Measurements from ENCODE around the gene ATP5ME.

The ATP5ME gene

DNA sequence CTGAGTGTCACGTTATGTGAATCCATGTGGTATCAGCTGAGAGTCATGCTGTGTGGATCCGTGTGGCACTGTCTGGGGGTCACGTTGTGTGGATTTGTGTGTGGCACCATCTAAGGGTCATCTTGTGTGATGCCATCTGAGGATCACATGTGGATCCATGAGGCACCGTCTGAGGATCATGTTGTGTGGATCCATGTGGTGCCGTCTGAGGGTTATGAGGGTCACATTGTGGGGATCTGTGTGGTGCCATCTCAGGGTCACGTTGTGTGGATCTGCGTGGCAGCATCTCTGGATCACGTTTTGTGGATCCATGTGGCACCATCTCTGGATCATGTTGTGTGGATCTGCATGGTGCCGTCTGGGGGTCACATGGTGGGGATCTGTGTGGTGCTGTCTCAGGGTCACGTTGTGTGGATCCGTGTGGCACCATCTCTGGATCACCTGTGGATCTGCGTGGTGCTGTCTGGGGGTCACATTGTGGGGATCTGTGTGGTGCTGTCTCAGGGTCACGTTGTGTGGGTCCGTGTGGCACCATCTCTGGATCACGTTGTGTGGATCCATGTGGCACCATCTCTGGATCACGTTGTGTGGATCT, 41.8 kb downstream of the ATP5ME start:
- DNase-seq = no peak

DNA sequence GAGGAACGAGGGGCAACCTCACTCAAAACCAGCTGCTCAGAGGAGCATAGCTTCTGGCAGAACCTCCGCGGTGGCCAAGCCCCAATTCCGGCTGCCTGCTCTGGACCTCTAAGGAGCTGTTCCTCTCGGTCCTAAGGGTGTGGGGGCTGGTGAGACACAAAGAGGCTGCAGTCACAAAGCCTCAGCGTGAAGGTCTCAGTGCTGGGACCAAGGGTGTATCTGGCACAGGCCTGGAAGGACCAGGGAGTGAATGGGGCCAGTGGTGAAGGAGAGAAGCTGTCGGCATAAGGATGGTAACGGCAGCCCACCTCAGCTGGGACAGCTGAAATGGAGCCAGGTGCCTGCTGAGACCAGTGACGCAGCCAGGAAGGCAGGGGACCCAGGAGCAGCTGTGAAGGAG, 43.4 kb downstream of the ATP5ME start:
- DNase-seq = no peak

DNA sequence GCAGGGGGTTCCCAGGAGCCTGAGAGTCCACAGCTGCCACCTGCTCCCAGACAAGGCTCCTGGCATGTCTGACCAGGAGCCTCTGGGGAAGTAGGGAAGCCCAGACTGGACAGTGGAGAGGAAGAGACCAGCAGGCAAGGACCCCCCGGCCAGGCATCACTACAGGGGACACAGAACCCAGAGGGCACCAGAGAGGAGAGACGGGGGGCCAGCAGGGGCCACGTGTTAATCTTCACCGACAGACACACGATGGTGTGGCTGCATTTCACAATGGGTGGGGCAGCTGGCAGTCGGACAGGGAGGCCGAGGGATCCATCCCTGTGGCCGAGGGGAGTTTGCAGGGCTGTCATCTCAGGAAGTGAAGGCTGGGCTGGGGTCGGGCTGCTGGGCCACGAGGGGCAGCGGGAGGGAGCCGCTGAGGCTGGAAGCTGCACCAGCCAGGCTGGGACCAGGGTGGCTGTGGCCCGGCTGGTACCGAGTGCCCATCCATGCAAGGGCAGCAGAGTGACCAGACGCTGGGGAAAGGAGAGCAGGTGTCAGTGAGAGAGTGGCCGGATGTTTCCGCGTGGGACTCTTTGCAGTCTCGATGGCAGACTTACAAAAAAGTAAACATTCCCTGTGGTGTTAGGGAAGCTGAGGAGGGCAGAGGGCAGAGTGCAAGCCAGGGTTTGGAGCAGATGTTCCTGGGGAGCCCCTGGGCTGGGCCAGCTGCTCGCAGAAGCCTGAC, 44.0 kb downstream of the ATP5ME start:
- DNase-seq = no peak

DNA sequence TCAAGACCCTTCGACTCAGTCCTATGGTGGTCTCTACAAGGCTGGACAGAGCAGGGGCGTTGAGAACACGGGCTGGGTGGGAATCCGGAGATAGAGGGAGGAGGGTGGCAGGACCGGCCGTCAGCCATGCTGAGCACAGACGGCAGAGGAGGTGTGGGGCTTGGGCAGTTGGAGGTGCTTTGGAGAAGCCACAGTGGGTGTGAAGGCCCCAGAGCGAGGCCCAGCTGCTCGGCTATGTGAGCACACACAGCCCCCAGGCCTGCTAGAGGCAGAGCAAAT, 44.5 kb downstream of the ATP5ME start:
- DNase-seq = no peak

DNA sequence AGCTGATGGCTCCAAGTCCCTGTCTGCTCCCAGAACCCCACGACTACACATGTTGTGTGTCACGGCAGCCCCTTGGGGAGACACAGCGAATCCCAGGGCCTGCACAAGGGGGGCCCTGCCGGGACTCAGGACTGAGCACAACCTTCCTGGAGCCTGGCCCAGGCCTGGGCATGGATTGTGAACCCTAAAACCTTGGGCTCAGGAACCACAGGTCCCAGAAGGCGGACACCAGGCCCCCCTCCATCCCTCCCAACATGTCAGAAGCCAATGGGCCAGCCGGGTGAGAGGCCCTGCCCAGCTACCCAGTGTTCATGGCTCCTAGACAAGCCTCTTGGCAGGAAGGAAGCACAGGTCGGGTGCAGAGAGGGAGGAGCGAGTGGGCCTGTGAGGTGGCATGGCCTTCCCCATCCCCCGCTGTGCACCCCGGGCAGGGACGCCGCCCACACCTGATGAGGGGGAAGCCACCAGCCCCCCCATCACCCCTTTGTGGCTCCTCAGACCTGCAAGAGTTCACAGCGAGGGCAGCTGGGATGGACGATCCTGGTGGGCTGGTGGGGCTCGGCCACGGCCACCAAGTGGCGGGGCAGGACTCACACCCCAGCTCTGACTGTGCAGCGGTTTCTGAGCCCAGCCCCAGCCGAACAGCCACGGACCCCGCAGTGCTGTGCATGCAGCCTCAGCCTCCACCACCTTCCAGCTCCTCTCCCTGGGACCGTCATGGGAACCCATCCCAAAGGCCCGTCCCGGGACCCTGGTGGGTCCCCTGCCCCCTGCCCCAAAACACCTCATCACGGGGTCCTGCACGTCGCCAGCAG, 45.0 kb downstream of the ATP5ME start:
- DNase-seq = no peak

DNA sequence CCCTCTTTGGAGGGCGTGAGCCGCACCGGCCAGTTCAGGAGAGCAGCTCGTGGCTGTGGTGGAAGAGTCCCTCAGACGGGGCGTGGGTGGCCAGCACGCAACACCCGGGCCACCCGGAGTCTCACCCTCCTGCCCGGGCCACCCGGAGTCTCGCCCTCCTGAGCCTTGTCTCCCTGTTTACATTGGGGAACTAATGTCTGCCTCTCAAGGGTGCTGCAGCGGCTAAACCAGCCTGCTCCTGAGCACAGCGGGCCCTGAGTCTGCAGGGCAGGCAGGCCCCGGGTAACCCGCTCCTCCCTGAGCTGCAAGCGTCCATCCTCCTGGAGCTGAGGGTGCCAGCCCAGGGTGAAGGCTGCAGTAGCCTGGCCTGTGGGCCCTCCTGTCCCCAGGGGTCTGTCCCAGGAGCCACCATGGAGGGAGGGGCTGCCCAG, 45.8 kb downstream of the ATP5ME start:
- no peak for DNase-seq

DNA sequence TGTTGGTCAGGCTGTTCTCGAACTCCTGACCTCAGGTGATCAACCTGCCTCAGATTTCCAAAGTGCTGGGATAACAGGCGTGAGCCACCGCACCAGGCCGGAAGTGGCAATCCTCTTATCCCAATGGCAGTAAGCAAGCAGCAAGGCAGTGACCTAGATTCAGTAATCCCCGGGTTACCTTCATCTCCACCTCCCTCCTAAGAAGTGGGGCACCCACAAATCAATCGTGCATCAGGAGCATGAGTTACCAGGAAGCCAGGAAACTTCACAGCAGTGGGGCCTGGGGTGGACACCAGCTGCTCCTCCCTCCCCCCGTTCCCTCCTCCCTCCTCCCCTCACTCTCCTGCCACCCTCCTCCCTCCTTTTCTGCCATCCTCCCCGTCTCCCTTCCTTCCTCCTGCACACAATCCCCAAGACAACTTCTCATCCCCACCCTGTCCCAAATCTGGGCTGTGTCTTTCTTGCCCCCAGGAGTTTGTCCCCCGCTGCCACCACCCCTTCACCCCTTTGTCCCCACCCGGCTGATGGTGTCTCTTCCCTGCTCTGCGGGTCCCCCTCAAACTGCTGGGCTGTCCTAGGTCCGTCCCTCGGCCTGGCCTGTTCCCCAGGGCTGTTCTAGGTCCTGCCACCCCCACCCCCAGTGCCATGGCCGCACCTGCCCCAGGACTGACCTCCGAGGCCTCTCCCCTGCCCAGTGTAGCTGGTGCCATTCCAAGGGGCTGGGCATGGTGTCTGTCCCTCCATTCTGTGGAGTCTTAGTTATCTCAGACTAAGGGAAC, 46.5 kb downstream of the ATP5ME start:
- no peak for DNase-seq

DNA sequence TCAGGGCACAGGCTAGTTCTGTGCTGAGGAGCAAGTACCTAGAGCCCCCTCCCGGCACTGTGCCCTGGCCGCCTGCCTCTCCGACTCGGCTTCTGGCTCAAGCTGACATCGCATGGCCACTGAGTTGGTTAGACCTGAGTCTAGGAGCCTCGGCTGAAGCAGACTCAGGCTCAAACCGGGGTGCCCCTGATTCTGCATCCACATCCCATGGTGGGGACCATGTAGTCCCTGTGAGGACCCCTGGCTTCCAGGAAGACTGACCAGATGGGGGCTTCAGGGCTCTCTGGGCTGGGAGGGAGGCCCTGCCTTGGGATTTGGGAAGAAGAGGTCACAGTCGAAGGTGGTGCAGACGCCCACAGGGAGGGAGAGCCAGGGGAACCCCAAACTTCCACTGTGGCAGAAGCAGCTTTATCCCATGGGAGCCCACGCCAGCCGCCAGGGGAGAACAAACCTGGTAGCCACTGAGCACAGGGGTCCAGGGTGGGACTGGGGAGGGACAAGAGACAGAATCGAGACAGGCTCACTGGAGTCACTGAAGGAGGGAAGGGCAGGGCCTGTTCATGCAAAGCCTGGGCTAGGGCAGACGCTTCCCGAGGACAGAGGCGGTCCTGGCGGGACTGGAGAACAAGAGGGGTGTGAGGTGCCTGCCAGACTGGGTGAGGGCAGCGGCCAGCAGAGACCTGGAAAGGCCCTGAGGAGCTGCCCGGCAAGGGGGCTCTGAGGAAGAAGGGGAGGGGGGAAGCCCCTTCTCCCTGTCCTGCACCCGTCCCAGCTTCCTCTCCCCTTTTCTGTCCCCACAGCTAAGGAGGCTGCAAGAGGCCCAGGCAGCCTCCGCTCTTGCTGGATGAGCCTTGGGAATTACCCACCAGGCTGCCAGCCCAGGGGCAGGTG, 47.6 kb downstream of the ATP5ME start:
- no peak for DNase-seq

DNA sequence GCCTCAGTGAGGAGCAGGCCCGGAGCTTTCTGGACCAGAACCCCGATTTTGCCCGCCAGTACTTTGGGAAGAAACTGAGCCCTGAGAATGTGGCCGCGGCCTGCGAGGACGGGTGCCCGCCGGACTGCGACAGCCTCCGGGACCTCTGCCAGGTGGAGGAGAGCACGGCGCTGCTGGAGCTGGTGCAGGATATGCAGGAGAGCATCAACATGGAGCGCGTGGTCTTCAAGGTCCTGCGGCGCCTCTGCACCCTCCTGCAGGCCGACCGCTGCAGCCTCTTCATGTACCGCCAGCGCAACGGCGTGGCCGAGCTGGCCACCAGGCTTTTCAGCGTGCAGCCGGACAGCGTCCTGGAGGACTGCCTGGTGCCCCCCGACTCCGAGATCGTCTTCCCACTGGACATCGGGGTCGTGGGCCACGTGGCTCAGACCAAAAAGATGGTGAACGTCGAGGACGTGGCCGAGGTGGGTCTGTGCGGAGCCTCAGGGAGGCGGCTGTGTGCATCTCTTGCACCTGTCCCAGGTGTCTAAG, 48.4 kb downstream of the ATP5ME start:
- no peak for DNase-seq

DNA sequence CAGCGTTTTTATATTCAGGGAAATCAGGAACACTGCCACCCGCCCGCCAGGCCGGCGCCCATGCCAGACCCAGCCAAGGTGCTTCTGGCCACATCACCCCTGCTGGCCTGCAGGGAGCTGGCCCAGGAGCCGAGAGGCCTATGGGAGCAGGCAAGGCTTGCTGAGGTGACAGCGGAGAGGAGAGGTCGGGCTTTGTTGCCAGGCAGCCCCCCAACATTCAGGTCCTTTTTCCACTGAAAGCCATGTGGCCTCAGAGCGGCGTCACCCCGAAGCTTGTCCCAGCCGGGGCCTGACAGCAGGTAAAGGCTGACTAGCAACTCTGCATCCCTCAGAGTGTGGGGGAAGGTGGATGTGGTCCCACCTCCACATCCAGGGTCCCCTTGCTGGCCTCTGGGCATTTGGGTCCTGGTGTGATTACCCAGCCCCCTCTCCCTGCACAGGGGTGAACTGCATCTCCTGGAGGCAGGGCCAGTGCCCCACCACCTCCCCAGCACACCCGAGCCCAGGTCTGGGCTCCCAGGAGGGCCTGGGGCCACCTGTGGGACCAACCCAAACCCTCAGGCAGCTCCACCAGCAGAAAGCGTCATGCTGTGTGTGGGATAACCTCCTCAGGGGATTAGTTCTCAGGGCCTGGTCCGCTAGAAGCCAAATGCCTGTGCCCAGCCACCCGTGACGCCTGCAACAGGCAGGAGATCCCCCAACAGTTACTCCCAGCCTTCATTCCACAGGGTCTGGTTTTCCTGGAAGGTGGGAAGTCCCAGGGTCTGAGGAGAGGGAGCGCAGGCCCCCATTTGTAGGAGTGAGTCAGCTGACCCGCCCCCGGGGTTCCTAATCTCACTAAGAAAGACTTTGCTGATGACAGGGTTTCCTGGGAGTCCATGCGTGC, 49.1 kb downstream of the ATP5ME start, which contains the start of gene PDE6B:
Gene PDE6B (plus strand): TSS at position 869 of the 886 bp plus-strand sequence. CDS start 54 bp downstream, outside the sequence.
- no peak for DNase-seq

DNA sequence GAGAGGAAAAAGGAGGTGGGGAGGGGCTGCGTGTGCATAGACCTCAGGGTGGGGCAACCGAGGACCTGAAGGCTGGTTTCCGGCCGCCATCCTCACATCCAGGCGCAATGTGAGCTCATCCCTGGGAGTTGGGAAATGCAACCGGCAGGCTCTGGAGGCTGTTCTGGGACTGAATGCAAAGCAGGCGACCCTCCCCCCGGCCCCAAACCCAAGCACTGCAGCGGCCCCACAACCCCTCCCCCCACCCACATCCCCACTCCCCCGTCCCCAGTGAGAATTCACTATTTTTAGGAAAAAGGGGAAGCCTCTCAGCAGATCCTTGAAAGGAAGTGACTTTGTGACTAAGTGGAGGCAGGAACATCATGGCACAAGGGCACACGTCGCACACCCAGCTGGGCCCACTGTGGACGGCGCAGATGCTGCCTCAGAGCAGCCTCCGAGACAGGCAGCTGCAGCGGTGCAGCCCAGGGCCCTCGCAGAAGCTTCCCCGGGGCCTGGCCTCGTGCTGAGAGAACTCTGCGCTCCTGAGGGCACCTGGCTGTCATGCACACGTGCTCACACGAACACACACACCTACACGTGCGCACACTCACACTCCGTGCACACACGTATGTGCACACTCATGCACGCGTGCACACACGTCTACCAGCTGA, 50.0 kb downstream of the ATP5ME start:
- no peak for DNase-seq

DNA sequence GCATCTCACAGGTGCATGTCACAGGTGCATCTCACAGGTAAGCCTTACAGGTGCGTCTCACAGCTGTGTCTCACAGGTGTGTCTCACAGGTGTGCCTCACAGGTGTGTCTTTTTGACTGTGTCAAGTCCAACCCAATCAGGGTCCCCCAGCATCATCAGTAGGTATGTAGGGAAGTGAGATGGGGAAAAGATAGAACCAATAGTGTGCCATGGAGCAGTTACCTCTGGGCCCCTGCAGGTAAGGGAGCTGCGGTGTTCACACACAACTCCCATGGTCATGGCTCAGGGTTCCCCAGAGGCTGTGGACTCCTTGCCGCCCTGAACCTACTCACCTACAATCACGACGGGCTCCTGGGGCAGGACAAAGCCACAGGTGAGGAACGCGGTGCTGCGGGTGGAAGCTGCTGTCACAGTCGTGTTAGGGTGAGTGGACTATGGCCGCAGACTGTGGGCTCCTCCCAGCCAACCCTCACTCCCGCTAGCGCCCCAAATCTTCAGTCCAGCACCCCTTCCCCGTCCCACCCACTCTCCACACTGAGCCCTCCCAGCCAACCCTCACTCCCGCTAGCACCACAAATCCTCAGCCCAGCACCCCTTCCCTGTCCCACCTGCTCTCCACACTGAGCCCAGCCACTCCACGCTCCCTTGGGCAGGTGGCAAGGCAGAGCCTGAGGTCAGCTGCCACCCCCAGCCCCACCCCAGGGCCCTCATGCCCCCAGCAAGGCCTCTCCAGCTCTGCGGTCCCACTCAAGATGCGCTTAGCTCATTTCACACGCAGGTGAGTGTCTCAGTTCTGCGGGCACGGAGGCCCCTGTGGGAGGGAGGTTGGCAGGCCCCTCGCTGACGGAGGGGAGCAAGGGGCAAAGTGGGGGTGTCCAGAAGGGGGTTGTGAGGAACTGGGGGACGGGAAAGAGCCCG, 50.8 kb downstream of the ATP5ME start:
- DNase-seq = no peak
